ENCODE data around the gene ADAMTSL3. TPM values are rescaled to one million over a fixed set of nuclear protein-coding genes. Genes with fewer than 3 reads are reported as not detected.

Gene ADAMTSL3
- total RNA-seq, 4 donors from 2014 or later: 2.4 to 8.8 (median 5.7) TPM

GRCh38 chr15:83656943-83657528 lies 3.1 kb downstream of the ADAMTSL3 start:
- intact Hi-C loops (cut with DNase I; ENCODE audit: low total_unique reads): no loop called here
- no peak overlapping the region for H3K4me3 ChIP-seq (ENCODE audit: low read depth, poor library complexity, severe bottlenecking)
- TF ChIP-seq POLR2A (IDR thresholded peaks at IDR 0.05) (no peak), CTCF (IDR thresholded peaks at IDR 0.05) (no peak)
- no peak for DNase-seq (ENCODE audit: low spot score in 2 of 2)
- WGBS, 2 donors: 95 to 97% methylated on average over 10 of the region's 10 CpGs

DNA sequence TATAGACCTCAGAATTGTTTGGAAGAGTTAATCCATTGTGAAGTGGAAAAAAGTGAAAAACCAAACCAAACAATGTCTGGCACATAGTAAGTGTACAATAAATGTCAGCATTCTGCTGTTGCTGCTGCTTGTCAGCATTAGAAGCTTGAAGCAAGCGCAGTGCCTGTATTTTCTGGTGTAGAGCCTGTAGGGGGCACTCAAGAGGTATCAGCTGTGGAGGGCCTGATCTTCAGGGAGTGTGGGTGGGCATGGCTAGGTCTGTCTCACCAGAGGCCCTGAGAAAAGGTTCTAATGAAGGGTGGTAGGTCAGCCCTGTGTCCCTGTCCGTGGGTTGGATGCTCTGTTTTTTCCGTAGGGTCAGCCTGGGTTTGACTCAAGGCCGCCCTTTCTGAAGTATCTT lies 3.6 kb downstream of the ADAMTSL3 start:
- intact Hi-C loops (cut with DNase I; ENCODE audit: low total_unique reads): no loop called here

DNA sequence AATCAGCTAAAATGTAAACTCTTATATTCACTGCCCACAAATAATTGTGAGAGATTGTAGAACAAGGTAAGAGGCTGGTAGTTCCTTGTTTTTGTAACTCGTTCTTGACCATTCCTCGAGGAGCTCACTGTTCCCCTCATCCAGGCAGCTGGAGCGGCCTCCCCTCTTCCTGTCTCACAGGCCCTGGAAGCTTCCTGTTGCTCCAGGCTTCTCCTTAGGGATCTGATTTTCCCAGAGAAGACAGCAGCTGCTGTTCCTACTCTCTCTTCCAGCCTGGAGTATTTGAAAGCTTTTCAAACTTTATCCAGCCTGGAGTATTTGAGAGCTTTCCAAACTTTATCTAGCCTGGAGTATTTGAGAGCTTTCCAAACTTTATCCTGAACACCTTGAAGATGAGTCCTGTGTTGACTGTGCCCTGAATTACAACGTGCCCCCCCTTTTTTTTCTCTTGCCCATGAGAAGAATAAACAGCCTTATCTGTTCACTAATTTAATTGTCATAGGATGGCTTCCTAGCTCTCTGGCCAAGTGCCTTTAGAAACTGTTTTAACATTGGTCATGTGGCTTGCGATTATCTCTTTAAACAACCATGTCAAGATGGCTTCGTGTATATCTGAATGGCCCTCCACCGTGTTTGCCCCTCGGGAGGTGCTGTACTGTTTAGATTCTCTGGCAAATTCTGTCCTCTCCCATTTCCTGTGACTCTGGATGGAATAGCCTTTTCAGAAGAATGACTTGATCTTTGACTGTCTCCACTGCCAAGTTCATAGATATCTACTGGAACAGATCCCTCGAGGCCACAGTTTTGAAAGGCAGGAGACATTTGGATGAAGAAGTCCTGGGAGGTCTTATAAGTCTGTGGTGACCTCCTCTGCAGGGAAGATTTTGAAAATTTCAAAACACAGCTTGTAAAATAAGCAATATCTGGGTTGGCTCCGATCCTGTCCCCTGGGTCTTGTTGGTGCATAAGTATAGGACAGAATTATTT lies 4.8 kb downstream of the ADAMTSL3 start:
- TF ChIP-seq POLR2A (IDR thresholded peaks at IDR 0.05) (no peak), CTCF (IDR thresholded peaks at IDR 0.05) (no peak)
- no peak overlapping the region for H3K4me3 ChIP-seq (ENCODE audit: low read depth, poor library complexity, severe bottlenecking)
- no peak for DNase-seq (ENCODE audit: low spot score in 2 of 2)
- 55 to 61% methylated on average over 10 of the region's 10 CpGs for WGBS, 2 donors
- intact Hi-C loops (cut with DNase I; ENCODE audit: low total_unique reads): no loop called here

More for the DNA sequence above, 3.6 kb downstream of the ADAMTSL3 start:
- DNase-seq (ENCODE audit: low spot score in 2 of 2): no peak
- WGBS, 2 donors: 79 to 94% methylated on average over 4 of the region's 4 CpGs
- TF ChIP-seq POLR2A (IDR thresholded peaks at IDR 0.05) (no peak), CTCF (IDR thresholded peaks at IDR 0.05) (no peak)
- no peak overlapping the region for H3K4me3 ChIP-seq (ENCODE audit: low read depth, poor library complexity, severe bottlenecking)

GRCh38 chr15:83659417-83659812 lies 5.5 kb downstream of the ADAMTSL3 start:
- no peak for TF ChIP-seq POLR2A (IDR thresholded peaks at IDR 0.05)
- no peak for TF ChIP-seq CTCF (IDR thresholded peaks at IDR 0.05)
- DNase-seq (ENCODE audit: low spot score in 2 of 2): no peak
- intact Hi-C loops (cut with DNase I; ENCODE audit: low total_unique reads): no loop called here
- no peak overlapping the region for H3K4me3 ChIP-seq (ENCODE audit: low read depth, poor library complexity, severe bottlenecking)
- 82 to 88% methylated on average over 1 of the region's 1 CpG for WGBS, 2 donors

GRCh38 chr15:83665480-83665879 lies 11.6 kb downstream of the ADAMTSL3 start:
- no peak for TF ChIP-seq CTCF (IDR thresholded peaks at IDR 0.05)
- TF ChIP-seq POLR2A (IDR thresholded peaks at IDR 0.05): no peak
- 42 to 45% methylated on average over 3 of the region's 3 CpGs for WGBS, 2 donors
- no peak overlapping the region for H3K4me3 ChIP-seq (ENCODE audit: low read depth, poor library complexity, severe bottlenecking)
- DNase-seq (ENCODE audit: low spot score in 2 of 2): no peak
- intact Hi-C loops (cut with DNase I; ENCODE audit: low total_unique reads): no loop called here

Data from lower leg skin (tissue), 4 donors.